Epithelial cell of esophagus (primary cell): ENCODE results near the gene CHMP6.

ENCODE experiments used
- DNase-seq: peaks from one replicate; pipeline ENCODE4 v3.0.0; 2010; ENCODE audit warnings: low read depth
- H3K4me3 ChIP-seq: 2 replicates; pipeline ENCODE4 v1.5.1; 2011; ENCODE audit warnings: mild to moderate bottlenecking, low read length, control low read depth
- CTCF ChIP-seq: IDR thresholded peaks from 2 replicates; pipeline ENCODE4 v1.5.1; 2011; ENCODE audit warnings: low read depth, mild to moderate bottlenecking, low read length, control low read depth, inconsistent platforms; ENCODE audit not compliant: insufficient read depth; ENCODE audit errors: missing control alignments

Gene CHMP6

GRCh38 chr17:80957461-80957941 lies 34.1 kb upstream of the CHMP6 start:
- no peak overlapping the region for H3K4me3 ChIP-seq
- TF ChIP-seq CTCF = no peak
- no peak for DNase-seq

- TF ChIP-seq CTCF = no peak
- H3K4me3 ChIP-seq = no peak overlapping the region
- DNase-seq = no peak
Observed at GRCh38 chr17:80959330-80960036, 32.2 kb upstream of the CHMP6 start.

DNA sequence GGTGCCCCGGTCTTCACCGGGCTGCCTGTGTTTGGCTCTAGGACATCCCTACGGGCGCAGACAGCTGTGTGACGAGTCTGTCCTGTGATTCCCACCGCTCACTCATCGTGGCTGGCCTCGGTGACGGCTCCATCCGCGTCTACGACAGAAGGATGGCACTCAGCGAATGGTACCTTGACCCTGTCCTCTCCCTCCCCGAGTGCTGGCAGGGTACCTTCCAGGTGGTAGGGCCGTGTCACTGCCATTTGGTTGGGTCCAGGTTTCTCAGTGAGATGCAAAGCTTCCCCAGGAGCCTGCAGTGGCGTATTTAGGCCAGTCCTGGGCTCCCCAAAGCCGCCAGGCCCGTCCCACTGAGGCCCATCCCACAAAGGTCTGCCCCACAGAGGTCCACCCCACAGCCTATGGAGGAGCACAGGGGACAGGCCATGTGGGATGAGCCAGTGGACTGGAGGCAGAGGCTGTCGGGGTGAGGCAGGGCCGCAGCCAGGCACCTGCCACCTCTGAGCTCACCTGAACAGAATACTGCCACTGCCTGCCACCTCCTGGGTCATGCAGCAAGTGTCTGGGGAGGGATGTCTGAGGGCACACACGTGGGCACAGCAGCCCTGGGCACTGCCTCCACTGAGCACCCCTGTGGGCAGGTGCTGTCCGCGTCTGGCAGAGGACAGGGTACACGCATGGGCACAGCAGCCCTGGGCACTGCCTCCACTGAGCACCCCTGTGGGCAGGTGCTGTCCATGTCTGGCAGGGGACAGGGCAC lies 31.4 kb upstream of the CHMP6 start:
- no peak for DNase-seq
- no peak for TF ChIP-seq CTCF
- no peak overlapping the region for H3K4me3 ChIP-seq

DNA sequence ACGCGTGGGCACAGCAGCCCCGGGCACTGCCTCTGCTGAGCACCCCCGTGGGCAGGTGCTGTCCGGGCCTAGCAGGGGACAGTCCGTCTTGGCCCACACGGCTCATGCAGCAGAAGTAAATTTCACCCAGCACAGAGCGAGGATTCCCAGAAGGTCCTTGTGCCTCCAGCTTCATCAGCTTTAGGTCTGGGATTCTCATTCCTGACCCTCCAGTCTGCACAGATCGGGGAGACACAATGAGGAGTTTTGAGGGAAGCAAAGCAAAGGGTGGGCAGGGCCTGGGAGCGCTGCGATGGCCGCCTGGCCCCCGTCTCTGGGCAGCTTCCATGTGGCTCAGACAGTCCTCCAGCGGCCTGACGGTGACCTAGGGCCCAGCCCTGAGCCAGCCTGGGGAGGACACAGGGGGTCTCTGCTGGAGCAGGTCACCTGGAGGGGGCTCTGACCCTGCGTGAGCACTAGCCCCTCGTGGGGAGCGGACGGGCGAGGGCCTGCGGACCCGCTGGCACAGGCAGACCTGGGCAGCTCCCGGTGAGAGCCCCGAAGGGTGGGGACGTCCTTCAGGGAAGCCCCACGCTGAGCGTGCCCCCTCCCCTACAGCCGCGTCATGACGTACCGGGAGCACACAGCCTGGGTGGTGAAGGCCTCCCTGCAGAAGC lies 30.7 kb upstream of the CHMP6 start:
- no peak for TF ChIP-seq CTCF
- no peak overlapping the region for H3K4me3 ChIP-seq
- DNase-seq = no peak

DNA sequence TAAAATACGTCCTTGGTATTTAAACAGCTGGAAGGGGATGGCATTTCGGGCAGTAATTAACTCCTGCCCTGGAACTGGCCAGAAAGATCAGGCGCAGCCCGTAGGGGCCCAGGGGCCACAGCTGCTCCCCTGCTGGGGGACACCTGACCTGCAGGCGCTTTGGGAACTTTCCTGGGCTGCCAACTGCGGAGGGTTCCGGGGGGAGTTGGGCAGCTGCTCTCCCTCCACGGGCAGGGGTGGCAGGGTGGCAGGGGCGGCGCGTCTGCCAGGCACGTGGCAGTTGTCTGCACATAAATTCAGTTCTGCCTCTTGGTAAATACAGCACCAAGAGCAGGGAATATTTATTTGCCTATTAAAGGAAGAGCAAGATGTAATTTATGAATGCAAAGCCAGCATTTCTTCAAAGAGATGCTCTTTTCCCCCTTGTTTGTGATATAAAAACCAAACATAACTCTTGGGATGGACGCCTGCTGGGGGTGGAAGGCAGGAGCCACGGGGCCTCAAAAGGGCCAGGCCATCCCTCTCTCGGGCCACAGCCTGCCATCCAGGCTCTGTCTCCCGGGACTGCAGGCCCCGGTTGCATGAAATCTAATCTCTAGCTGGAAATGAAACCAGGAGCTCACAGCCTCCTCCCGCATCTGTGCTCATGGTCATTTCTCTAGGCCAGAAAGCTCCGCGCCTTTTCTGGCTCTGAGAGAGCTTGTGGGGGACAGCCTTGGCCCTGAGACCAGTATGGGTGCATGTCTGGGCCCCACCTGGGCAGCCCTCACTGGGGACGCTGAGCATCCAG lies 29.9 kb upstream of the CHMP6 start:
- no peak for TF ChIP-seq CTCF

More for the DNA sequence above, 29.9 kb upstream of the CHMP6 start:
- DNase-seq = no peak
- H3K4me3 ChIP-seq = no peak overlapping the region
